ENCODE data around the gene FNDC5.

The FNDC5 gene

GRCh38 chr1:32870615-32871363 lies at the start of gene FNDC5:
Gene FNDC5, minus strand, starts transcription at chr1:32870912.
- DNase-seq (ENCODE audit: low read depth): no peak

GRCh38 chr1:32919811-32920733 lies 49.4 kb upstream of the FNDC5 start:
- H3K4me3 ChIP-seq (ENCODE audit: low read length): no peak overlapping the region
- no peak for TF ChIP-seq CTCF (IDR thresholded peaks at IDR 0.05; ENCODE audit: insufficient read depth, low read depth, low read length, missing control alignments)
- DNase-seq (ENCODE audit: low read depth): no peak

More at GRCh38 chr1:32870615-32871363, at the start of gene FNDC5:
- TF ChIP-seq CTCF (IDR thresholded peaks at IDR 0.05; ENCODE audit: insufficient read depth, low read depth, low read length, missing control alignments): no peak
- peak within 1 kb of the TSS; percentile 13 for H3K4me3 ChIP-seq (ENCODE audit: low read length)

GRCh38 chr1:32918179-32918578 lies 47.5 kb upstream of the FNDC5 start:
- no peak for TF ChIP-seq CTCF (IDR thresholded peaks at IDR 0.05; ENCODE audit: insufficient read depth, low read depth, low read length, missing control alignments)
- no peak overlapping the region for H3K4me3 ChIP-seq (ENCODE audit: low read length)
- DNase-seq (ENCODE audit: low read depth): no peak

GRCh38 chr1:32917521-32917920 lies 46.8 kb upstream of the FNDC5 start:
- H3K4me3 ChIP-seq (ENCODE audit: low read length): no peak overlapping the region
- no peak for DNase-seq (ENCODE audit: low read depth)
- no peak for TF ChIP-seq CTCF (IDR thresholded peaks at IDR 0.05; ENCODE audit: insufficient read depth, low read depth, low read length, missing control alignments)

GRCh38 chr1:32915766-32916706 lies 45.3 kb upstream of the FNDC5 start:
- TF ChIP-seq CTCF (IDR thresholded peaks at IDR 0.05; ENCODE audit: insufficient read depth, low read depth, low read length, missing control alignments): no peak
- DNase-seq (ENCODE audit: low read depth): no peak

GRCh38 chr1:32910319-32910718 lies 39.6 kb upstream of the FNDC5 start:
- H3K4me3 ChIP-seq (ENCODE audit: low read length): no peak overlapping the region
- TF ChIP-seq CTCF (IDR thresholded peaks at IDR 0.05; ENCODE audit: insufficient read depth, low read depth, low read length, missing control alignments): no peak
- no peak for DNase-seq (ENCODE audit: low read depth)

More at GRCh38 chr1:32915766-32916706, 45.3 kb upstream of the FNDC5 start:
- no peak overlapping the region for H3K4me3 ChIP-seq (ENCODE audit: low read length)

Data from epithelial cell of esophagus (primary cell).